Stomach smooth muscle (tissue), 2 donors: ENCODE results near the gene CLCN6.

Experiments
- H3K27ac ChIP-seq: one replicate; pipeline ENCODE4 v1.7.0; 2013; ENCODE audit warnings: mild to moderate bottlenecking, low read length, inconsistent platforms
- H3K27me3 ChIP-seq, 2 donors: one replicate each; pipeline ENCODE4 v1.7.0; 2013; ENCODE audit warnings: low read length in 2 of 2; ENCODE audit not compliant: insufficient read depth in 2 of 2, control insufficient read depth in 1 of 2
- H3K36me3 ChIP-seq, 2 donors: one replicate each; pipeline ENCODE4 v1.7.0; 2013; ENCODE audit warnings: low read length in 2 of 2; ENCODE audit not compliant: control insufficient read depth in 2 of 2, insufficient read depth in 2 of 2
- H3K4me1 ChIP-seq: one replicate; pipeline ENCODE4 v1.7.0; 2013; ENCODE audit warnings: low read length; ENCODE audit not compliant: control insufficient read depth, insufficient read depth
- H3K4me3 ChIP-seq, 2 donors: one replicate each; pipeline ENCODE4 v1.7.0; 2013; ENCODE audit warnings: low read length in 2 of 2
- H3K9ac ChIP-seq, 2 donors: one replicate each; pipeline ENCODE4 v1.7.0; 2013; ENCODE audit warnings: low read length in 2 of 2, mild to moderate bottlenecking in 1 of 2
- H3K9me3 ChIP-seq, 2 donors: one replicate each; pipeline ENCODE4 v1.7.0; 2013; ENCODE audit warnings: low read length in 2 of 2; ENCODE audit not compliant: control insufficient read depth in 2 of 2
- donor health status: healthy.
- donor health status: Pancreatic carcinoma.

Gene CLCN6

DNA sequence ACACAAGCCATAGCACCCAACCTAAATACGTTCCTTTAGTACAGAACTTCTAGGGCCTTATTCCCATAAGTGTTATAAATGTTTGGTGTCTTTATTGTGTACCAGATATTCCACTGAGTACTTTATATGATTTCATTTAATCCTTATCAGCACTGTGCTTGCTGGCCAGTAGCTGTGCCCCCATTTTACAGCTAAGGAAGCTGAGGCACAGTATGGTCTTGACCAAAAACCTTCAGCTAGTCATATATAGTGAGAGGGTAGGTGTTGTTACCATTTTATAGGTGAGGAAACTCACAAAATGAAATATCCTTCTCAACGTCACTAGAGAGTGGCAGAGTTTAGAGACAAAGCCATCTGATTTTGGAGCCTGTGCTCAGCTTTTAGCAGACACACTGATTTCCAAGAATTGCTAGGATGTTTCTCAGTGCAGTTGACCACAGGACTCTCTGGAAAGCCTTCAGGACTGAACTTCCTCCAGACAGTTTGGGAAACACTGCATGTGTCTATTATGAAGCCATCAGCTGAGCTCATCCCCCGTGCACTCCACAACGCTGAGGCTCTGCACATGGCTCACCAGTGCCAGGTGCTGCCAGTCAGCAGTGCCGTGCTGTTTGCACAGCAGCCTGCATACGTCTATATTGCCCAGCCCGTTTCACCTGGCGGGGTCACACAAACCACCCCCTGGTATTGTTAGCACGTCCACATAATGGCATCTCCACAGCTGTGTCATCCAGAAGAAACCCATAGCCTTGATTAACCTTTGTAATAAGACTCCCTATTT lies 26.1 kb downstream of the CLCN6 start:
- H3K4me3 ChIP-seq, result no peak overlapping the region
- no peaks in the 10 kb centered on the region for H3K27me3 ChIP-seq
- no peak overlapping the region for H3K27ac ChIP-seq
- no peak overlapping the region for H3K9ac ChIP-seq
- peaks cover 69 to 80% of the 10 kb centered on the region in 2 donors for H3K36me3 ChIP-seq
- H3K4me1 ChIP-seq, result no peaks in the 10 kb centered on the region
- H3K9me3 ChIP-seq, result no peaks in the 10 kb centered on the region

DNA sequence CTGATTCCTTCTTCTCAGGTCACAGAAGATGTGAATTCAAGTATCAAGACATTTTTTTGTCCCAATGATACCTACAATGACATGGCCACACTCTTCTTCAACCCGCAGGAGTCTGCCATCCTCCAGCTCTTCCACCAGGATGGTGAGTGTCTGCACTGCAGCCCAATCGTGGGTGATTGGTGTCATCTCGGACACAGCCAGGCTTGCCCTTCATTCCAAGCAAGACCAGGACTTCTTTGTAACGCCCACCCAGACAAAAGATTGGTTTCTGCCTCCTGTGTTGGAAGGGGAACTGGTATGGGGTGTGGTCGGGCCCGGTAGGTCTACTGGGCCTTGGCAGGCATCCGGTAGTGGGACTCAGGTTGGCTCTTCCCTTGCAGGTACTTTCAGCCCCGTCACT lies 27.5 kb downstream of the CLCN6 start:
- Histone ChIP-seq H3K4me3 (no peak overlapping the region), H3K9me3 (no peaks in the 10 kb centered on the region), H3K27ac (no peak overlapping the region), H3K4me1 (no peaks in the 10 kb centered on the region), H3K9ac (no peak overlapping the region), H3K36me3 (peaks cover 73 to 80% of the 10 kb centered on the region in 2 donors), H3K27me3 (no peaks in the 10 kb centered on the region)

GRCh38 chr1:11833900-11834299 lies 27.9 kb downstream of the CLCN6 start:
- Histone ChIP-seq H3K4me3 (no peak overlapping the region), H3K4me1 (no peaks in the 10 kb centered on the region), H3K27ac (no peak overlapping the region), H3K36me3 (peaks cover 70 to 76% of the 10 kb centered on the region in 2 donors), H3K27me3 (no peaks in the 10 kb centered on the region), H3K9ac (no peak overlapping the region), H3K9me3 (no peaks in the 10 kb centered on the region)

DNA sequence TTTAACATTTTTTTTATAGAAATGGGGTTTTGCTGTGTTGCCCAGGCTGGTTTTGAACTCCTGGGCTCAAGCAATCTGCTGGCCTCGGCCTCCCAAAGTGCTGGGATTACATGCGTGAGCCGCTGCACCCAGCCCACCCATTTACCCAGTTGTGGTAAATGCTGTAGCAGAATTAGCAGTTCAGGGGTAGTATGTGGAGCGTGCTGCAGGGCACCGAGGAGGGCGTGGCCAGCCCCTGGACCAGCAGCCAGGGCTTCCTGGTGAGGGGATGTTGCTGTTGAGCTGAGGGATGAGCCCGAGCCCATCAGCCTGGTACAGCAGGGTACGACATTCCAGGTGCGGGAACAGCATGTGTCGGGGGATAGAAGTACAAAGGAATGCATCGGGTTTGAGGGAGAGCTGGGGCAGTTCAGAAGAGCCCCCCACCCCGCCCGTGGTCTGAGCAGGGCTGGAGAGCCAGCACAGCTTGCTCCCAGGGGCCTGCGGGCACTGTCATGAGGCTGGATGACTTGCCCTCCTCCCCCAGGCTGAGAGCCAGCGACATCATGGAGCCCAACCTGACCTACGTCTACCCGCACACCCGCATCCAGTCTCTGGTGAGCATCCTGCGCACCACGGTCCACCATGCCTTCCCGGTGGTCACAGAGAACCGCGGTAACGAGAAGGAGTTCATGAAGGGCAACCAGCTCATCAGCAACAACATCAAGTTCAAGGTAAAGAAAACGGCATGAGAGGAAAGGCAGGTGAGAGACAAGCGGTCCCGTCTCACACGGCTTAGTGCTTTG lies 29.6 kb downstream of the CLCN6 start:
- H3K27ac ChIP-seq, result no peak overlapping the region
- no peaks in the 10 kb centered on the region for H3K27me3 ChIP-seq
- H3K9me3 ChIP-seq, result no peaks in the 10 kb centered on the region
- no peaks in the 10 kb centered on the region for H3K4me1 ChIP-seq
- H3K4me3 ChIP-seq, result no peak overlapping the region
- H3K9ac ChIP-seq, result no peak overlapping the region
- peaks cover 73 to 77% of the 10 kb centered on the region in 2 donors for H3K36me3 ChIP-seq

DNA sequence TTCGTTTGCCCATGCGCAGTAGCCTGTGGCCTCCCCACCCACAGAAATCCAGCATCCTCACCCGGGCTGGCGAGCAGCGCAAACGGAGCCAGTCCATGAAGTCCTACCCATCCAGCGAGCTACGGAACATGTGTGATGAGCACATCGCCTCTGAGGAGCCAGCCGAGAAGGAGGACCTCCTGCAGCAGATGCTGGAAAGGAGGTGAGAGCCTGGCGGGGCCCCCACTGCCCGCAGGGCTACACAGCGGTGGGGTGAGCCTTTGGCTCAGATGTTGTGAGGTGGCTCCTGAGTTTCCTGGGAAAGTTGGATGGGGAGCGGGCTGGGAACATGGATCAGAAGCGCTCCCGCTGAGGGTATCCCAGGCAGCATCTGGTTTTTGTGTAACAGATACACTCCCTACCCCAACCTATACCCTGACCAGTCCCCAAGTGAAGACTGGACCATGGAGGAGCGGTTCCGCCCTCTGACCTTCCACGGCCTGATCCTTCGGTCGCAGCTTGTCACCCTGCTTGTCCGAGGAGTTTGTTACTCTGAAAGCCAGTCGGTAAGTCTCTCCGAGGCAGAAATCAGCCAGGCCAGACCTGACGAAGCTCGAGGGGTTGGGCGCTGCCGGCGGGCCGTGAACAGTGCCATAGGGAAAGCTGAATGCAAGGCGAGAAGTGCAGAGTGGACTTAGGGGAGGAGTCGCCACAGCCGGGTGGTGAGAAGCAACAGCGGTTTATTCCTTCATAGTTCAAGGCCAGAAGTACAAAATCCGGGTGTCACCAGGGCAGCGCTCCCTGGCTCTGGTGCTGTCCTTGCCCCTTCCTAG lies 31.2 kb downstream of the CLCN6 start:
- Histone ChIP-seq H3K36me3 (peaks cover 76 to 84% of the 10 kb centered on the region in 2 donors), H3K4me3 (no peak overlapping the region), H3K9me3 (no peaks in the 10 kb centered on the region), H3K4me1 (no peaks in the 10 kb centered on the region), H3K27me3 (no peaks in the 10 kb centered on the region), H3K9ac (no peak overlapping the region), H3K27ac (no peak overlapping the region)

DNA sequence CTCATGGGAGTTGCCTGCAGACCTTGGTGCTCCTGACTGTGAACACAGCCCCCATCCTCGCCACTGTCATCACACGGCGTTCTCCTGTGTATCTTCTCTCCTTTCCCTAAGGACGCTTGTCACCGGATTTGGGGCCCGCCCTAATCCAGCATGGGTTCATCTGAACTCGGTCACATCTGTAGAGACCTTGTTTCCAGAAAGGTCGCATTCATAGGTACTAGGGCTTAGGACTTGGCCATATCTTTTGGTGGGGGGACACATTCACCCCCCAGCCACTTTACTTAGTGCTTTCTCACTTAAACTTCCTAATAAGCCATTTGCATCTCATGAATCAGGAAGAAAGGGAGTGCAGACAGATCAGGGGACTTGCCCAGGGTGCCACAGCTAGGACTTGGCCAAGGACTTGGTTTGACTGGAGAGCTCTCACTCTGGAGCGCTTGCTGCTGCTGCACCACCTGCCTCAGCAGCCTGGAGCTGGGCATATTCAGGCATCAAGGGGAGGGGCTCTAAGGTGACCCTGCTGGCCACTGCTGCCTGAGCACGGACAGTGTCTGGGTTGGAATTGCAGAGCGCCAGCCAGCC lies 31.9 kb downstream of the CLCN6 start:
- H3K36me3 ChIP-seq, result peaks cover 74 to 83% of the 10 kb centered on the region in 2 donors
- H3K27me3 ChIP-seq, result no peaks in the 10 kb centered on the region
- H3K9ac ChIP-seq, result no peak overlapping the region
- H3K4me3 ChIP-seq, result no peak overlapping the region
- H3K27ac ChIP-seq, result no peak overlapping the region
- no peaks in the 10 kb centered on the region for H3K9me3 ChIP-seq
- H3K4me1 ChIP-seq, result no peaks in the 10 kb centered on the region

DNA sequence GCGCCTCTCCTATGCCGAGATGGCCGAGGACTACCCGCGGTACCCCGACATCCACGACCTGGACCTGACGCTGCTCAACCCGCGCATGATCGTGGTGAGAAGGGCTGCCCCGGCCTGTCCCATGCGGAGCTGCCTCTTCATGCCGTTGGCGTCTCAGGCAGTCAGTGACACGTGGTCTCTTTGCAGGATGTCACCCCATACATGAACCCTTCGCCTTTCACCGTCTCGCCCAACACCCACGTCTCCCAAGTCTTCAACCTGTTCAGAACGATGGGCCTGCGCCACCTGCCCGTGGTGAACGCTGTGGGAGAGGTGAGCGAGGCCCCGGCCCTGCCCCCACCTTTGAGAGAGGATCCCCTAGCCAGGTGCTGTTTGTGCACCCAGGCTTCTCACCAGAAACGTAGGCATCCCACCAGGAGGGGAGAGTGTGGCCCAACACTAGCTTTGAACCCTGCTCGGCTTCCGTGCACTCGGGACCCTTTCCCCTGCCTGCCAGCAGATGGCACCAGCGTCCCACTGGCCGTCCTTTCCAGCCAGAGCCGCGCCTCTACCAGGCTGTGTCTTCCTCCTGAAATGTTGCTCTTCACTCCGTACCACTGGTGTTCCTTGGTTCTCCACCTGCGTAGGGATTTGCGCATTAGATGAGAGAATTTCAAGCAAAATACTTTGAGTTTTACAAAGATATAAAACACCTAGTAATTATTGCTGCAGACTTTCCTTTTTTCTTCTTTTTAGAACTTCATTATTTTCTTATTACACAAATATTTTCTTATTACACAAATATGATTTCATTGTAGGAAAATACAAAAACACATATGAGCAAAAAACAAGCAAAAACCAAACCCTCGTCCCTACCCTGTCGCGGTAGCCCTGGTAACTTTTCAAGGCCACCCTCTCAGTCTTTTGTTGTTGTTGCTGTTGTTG lies 32.6 kb downstream of the CLCN6 start:
- H3K9me3 ChIP-seq, result no peaks in the 10 kb centered on the region
- H3K4me3 ChIP-seq, result no peak overlapping the region
- H3K9ac ChIP-seq, result no peak overlapping the region
- H3K4me1 ChIP-seq, result no peaks in the 10 kb centered on the region
- H3K27ac ChIP-seq, result no peak overlapping the region
- H3K36me3 ChIP-seq, result peaks cover 70 to 79% of the 10 kb centered on the region in 2 donors
- H3K27me3 ChIP-seq, result no peaks in the 10 kb centered on the region

DNA sequence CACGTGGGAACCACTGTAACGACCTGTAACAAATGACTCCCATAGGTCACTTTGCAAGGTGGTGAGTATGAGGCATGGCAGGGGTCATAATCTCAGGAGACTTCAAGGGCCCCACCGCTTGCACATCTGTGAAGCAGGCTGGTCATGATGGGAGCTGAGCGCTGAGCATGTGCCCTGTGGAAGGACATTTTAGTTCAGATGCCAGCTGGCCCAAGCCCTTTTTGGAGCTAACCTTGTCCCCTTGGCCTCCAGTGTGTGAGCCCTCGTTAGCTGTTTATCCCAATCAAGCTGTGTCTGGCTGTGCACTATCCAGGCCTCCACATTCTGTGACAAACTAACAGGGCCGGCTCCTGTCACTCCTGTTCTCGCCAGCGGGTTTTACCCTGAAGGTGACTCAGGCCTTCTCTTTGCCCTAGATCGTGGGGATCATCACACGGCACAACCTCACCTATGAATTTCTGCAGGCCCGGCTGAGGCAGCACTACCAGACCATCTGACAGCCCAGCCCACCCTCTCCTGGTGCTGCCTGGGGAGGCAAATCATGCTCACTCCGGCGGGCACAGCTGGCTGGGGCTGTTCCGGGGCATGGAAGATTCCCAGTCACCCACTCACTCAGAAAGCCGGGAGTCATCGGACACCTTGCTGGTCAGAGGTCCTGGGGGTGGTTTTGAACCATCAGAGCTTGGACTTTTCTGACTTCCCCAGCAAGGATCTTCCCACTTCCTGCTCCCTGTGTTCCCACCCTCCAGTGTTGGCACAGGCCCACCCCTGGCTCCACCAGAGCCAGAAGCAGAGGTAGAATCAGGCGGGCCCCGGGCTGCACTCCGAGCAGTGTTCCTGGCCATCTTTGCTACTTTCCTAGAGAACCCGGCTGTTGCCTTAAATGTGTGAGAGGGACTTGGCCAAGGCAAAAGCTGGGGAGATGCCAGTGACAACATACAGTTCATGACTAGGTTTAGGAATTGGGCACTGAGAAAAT lies 34.0 kb downstream of the CLCN6 start:
- peaks cover 63 to 75% of the 10 kb centered on the region in 2 donors for H3K36me3 ChIP-seq

More for the DNA sequence above, 34.0 kb downstream of the CLCN6 start:
- H3K4me3 ChIP-seq, result no peak overlapping the region
- H3K9ac ChIP-seq, result no peak overlapping the region
- no peaks in the 10 kb centered on the region for H3K4me1 ChIP-seq
- no peaks in the 10 kb centered on the region for H3K27me3 ChIP-seq
- H3K9me3 ChIP-seq, result no peaks in the 10 kb centered on the region
- H3K27ac ChIP-seq, result no peak overlapping the region
